ENCODE measurements around the gene MSMO1.

DNA sequence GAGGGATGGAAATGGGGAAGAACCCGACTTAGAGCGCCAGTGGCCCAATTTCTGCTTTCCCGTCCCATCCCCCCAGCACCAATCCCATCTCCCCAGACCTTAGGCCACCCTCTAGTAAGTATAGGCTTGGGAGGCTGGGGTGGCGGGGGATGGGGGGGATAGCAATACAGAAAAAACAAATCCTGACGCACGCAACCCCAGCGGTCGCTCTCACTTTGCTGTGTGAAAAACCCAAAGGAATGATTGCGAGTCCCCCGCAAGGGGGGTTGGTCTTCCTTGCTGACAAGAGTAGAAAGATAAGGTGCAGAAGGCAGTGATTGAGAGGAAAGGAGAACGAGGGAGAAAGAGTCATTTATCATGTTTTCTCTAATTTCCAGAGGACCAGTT, 52.2 kb downstream of the MSMO1 start:
- TF ChIP-seq, protein P1, sequence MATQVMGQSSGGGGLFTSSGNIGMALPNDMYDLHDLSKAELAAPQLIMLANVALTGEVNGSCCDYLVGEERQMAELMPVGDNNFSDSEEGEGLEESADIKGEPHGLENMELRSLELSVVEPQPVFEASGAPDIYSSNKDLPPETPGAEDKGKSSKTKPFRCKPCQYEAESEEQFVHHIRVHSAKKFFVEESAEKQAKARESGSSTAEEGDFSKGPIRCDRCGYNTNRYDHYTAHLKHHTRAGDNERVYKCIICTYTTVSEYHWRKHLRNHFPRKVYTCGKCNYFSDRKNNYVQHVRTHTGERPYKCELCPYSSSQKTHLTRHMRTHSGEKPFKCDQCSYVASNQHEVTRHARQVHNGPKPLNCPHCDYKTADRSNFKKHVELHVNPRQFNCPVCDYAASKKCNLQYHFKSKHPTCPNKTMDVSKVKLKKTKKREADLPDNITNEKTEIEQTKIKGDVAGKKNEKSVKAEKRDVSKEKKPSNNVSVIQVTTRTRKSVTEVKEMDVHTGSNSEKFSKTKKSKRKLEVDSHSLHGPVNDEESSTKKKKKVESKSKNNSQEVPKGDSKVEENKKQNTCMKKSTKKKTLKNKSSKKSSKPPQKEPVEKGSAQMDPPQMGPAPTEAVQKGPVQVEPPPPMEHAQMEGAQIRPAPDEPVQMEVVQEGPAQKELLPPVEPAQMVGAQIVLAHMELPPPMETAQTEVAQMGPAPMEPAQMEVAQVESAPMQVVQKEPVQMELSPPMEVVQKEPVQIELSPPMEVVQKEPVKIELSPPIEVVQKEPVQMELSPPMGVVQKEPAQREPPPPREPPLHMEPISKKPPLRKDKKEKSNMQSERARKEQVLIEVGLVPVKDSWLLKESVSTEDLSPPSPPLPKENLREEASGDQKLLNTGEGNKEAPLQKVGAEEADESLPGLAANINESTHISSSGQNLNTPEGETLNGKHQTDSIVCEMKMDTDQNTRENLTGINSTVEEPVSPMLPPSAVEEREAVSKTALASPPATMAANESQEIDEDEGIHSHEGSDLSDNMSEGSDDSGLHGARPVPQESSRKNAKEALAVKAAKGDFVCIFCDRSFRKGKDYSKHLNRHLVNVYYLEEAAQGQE (IDR thresholded peaks at IDR 0.05; ENCODE audit: low read depth), result no peak
- TF ChIP-seq ZBTB7A (IDR thresholded peaks at IDR 0.05; ENCODE audit: low read depth) (no peak), CREB1 (IDR thresholded peaks at IDR 0.05; ENCODE audit: low read depth) (no peak), TAF1 (IDR thresholded peaks at IDR 0.05; ENCODE audit: low read depth) (no peak), CEBPB (IDR thresholded peaks at IDR 0.05) (no peak), YY1 (IDR thresholded peaks at IDR 0.05; ENCODE audit: low read depth) (no peak), EP300 (IDR thresholded peaks at IDR 0.05; ENCODE audit: borderline replicate concordance) (no peak), TEAD4 (IDR thresholded peaks at IDR 0.05) (no peak)
- TF ChIP-seq, protein P2, sequence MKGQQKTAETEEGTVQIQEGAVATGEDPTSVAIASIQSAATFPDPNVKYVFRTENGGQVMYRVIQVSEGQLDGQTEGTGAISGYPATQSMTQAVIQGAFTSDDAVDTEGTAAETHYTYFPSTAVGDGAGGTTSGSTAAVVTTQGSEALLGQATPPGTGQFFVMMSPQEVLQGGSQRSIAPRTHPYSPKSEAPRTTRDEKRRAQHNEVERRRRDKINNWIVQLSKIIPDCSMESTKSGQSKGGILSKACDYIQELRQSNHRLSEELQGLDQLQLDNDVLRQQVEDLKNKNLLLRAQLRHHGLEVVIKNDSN (IDR thresholded peaks at IDR 0.05), result no peak
- TF ChIP-seq, protein P3, sequence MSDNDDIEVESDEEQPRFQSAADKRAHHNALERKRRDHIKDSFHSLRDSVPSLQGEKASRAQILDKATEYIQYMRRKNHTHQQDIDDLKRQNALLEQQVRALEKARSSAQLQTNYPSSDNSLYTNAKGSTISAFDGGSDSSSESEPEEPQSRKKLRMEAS (IDR thresholded peaks at IDR 0.05), result no peak
